ENCODE results near the gene GNPDA1.

Gene GNPDA1

DNA sequence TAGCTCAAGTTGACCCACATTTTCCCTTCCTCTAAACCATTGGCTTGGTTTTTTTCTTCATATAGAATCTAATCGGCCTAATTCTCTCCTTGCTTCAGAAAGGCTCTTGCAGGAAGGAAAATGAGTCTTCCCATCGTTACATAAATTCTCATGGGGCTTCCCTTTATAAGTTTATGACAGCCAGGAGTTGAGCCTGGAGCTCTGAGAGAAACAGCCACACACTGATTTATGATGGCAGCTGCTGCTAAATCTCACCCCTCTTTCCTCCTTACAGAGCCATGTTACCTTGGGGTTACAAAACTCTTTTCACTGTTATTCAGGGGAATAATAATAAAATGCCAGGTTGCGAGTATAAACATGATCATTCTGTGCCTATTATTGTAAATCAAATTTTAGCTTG, 49.1 kb downstream of the GNPDA1 start:
- ATAC-seq (ENCODE audit: low read depth) (no peak), DNase-seq (ENCODE audit: low spot score) (no peak)
- Histone ChIP-seq H3K9me3 (ENCODE audit: severe bottlenecking) (no peaks in the 10 kb centered on the region), H3K4me3 (ENCODE audit: severe bottlenecking) (no peak overlapping the region), H3K27ac (ENCODE audit: poor library complexity, severe bottlenecking) (no peak overlapping the region), H3K36me3 (ENCODE audit: low read depth) (no peaks in the 10 kb centered on the region), H3K27me3 (ENCODE audit: insufficient read depth, poor library complexity, severe bottlenecking) (no peaks in the 10 kb centered on the region), H3K4me1 (ENCODE audit: insufficient read depth, poor library complexity, severe bottlenecking) (no peaks in the 10 kb centered on the region)
- TF ChIP-seq, protein P1, sequence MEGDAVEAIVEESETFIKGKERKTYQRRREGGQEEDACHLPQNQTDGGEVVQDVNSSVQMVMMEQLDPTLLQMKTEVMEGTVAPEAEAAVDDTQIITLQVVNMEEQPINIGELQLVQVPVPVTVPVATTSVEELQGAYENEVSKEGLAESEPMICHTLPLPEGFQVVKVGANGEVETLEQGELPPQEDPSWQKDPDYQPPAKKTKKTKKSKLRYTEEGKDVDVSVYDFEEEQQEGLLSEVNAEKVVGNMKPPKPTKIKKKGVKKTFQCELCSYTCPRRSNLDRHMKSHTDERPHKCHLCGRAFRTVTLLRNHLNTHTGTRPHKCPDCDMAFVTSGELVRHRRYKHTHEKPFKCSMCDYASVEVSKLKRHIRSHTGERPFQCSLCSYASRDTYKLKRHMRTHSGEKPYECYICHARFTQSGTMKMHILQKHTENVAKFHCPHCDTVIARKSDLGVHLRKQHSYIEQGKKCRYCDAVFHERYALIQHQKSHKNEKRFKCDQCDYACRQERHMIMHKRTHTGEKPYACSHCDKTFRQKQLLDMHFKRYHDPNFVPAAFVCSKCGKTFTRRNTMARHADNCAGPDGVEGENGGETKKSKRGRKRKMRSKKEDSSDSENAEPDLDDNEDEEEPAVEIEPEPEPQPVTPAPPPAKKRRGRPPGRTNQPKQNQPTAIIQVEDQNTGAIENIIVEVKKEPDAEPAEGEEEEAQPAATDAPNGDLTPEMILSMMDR (IDR thresholded peaks at IDR 0.05; ENCODE audit: poor library complexity, severe bottlenecking) = no peak

DNA sequence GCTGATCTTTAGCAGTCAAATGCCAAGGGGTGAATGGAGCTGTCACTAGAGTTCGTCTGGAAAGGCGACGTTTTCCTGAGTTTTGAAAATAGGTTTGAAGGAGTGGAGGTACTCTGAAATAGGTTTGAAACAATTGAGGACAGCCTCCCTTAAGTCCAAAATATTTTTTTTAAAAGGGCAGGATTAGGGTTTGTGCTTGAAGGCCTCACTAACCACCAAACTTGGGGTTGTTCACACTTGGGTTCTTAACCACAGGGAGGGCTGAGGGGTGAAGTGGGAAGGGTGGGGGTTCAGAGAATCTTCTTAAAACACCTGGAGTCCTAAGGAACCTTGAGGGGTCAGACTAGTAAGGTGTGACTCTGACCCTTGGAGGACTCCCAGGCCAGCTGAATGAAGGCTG, 51.4 kb downstream of the GNPDA1 start:
- Histone ChIP-seq H3K4me1 (ENCODE audit: insufficient read depth, poor library complexity, severe bottlenecking) (no peaks in the 10 kb centered on the region), H3K27ac (ENCODE audit: poor library complexity, severe bottlenecking) (no peak overlapping the region)
- ATAC-seq (ENCODE audit: low read depth) = no peak

GRCh38 chr5:141960449-141961323, 52.1 kb downstream of the GNPDA1 start:
- TF ChIP-seq, protein P1 (IDR thresholded peaks at IDR 0.05; ENCODE audit: poor library complexity, severe bottlenecking) = peak; percentile 96
- H3K27me3 ChIP-seq (ENCODE audit: insufficient read depth, poor library complexity, severe bottlenecking) = no peaks in the 10 kb centered on the region
- no peak overlapping the region for H3K27ac ChIP-seq (ENCODE audit: poor library complexity, severe bottlenecking)
- DNase-seq (ENCODE audit: low spot score) (no peak), ATAC-seq (ENCODE audit: low read depth) (peak; percentile 90)
- no peak overlapping the region for H3K4me3 ChIP-seq (ENCODE audit: severe bottlenecking)
- H3K4me1 ChIP-seq (ENCODE audit: insufficient read depth, poor library complexity, severe bottlenecking) = no peaks in the 10 kb centered on the region
- no peaks in the 10 kb centered on the region for H3K36me3 ChIP-seq (ENCODE audit: low read depth)
- no peaks in the 10 kb centered on the region for H3K9me3 ChIP-seq (ENCODE audit: severe bottlenecking)

More for the DNA sequence above, 51.4 kb downstream of the GNPDA1 start:
- TF ChIP-seq, protein P1 (IDR thresholded peaks at IDR 0.05; ENCODE audit: poor library complexity, severe bottlenecking) = no peak
- no peaks in the 10 kb centered on the region for H3K27me3 ChIP-seq (ENCODE audit: insufficient read depth, poor library complexity, severe bottlenecking)
- no peak overlapping the region for H3K4me3 ChIP-seq (ENCODE audit: severe bottlenecking)
- H3K9me3 ChIP-seq (ENCODE audit: severe bottlenecking) = no peaks in the 10 kb centered on the region
- H3K36me3 ChIP-seq (ENCODE audit: low read depth) = no peaks in the 10 kb centered on the region
- DNase-seq (ENCODE audit: low spot score) = no peak

GRCh38 chr5:141960018-141960417, 52.8 kb downstream of the GNPDA1 start:
- H3K27ac ChIP-seq (ENCODE audit: poor library complexity, severe bottlenecking) = no peak overlapping the region
- H3K4me3 ChIP-seq (ENCODE audit: severe bottlenecking) = no peak overlapping the region
- H3K4me1 ChIP-seq (ENCODE audit: insufficient read depth, poor library complexity, severe bottlenecking) = no peaks in the 10 kb centered on the region
- ATAC-seq (ENCODE audit: low read depth) (peak; percentile 23; the same call in 1 of the 3 replicates), DNase-seq (ENCODE audit: low spot score) (no peak)
- no peaks in the 10 kb centered on the region for H3K9me3 ChIP-seq (ENCODE audit: severe bottlenecking)
- TF ChIP-seq, protein P1 (IDR thresholded peaks at IDR 0.05; ENCODE audit: poor library complexity, severe bottlenecking) = no peak
- no peaks in the 10 kb centered on the region for H3K27me3 ChIP-seq (ENCODE audit: insufficient read depth, poor library complexity, severe bottlenecking)
- no peaks in the 10 kb centered on the region for H3K36me3 ChIP-seq (ENCODE audit: low read depth)
